Measurements from ENCODE around the gene FAM110C.

GRCh38 chr2:32068-32467 is 14.2 kb downstream of the FAM110C start:
- TF ChIP-seq POLR2A (IDR thresholded peaks at IDR 0.05) = no peak
- no peak for TF ChIP-seq CTCF (IDR thresholded peaks at IDR 0.05)
- TF ChIP-seq POLR2AphosphoS5 (IDR thresholded peaks at IDR 0.05) = no peak

Measured in transverse colon (tissue), 4 donors.